ENCODE measurements around the gene WWOX.

Gene WWOX

DNA sequence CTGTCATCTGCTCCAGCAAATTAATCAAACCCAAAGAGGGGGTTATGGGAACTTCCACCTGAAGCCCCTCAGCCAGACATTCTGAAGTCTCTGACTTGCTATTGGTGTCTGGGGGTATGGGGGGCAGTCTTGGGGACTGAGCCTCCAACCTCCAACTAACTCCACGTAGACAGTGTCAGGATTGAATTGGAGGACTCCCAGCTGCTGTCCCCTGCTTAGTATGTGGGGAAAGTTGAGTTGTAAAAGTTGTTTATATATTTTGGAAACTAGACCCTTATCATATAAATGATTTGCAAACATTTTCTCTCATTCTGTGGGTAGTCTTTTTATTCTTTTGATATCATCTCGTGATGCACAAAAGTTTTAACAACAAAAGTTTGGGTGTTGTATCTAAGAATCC is 689.2 kb downstream of the WWOX start:
- DNase-seq: no peak

DNA sequence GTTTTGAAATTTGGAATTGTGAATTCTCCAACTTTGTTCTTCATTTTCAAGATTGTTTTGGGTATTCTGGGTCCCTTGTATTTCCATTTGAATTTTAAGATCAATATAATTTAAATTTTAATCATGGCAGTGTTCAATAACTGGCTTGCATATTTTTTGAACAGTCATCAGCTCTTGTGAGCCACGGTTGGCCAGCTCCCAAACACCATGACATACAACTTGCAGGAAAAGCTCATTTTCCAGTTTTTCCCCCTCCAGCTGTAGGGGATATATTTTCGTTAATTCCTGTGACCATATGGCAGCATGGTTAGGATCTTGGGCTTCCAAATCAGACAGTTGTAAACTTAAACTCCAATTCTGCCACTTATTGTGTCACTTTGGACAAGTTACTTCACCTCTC is 690.1 kb downstream of the WWOX start:
- no peak for DNase-seq

DNA sequence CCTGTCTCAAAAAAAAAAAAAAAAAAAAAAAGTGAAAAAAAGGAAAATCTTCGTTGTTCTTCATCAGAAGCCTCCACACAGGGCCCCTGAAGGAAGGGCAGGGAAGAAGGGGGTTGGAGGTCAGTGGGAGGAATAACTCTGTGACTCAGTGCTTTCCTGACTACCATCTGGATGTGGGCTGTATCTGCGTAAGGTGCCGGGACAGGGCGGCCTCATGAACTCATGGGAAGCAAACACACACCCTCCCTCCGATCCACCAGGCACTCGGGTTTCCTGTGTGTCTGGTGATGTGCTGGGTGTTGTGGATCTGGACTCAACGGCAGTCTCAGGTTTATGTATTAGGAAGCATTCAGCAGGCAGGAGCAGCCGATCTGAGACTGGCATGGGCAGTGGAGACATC is 691.6 kb downstream of the WWOX start:
- DNase-seq: no peak

DNA sequence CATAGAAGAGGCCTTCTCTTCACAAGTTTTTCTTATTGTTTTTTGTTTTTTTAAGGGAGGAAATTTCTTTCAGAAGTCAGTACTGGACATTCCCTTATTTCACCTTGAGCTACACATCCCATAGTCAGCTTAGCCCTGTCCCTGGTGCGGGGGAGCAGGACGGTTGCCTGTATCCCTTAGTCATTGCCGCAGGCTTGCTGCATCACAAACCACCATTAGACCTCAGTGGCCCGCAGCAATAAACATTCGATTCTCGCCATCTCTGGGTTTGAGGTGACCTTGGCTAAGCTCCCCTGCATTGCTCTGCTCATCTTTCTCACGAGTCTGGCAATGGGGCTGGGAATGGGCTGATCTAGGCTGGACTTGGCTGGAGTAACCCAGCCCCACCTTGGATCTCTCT is 692.5 kb downstream of the WWOX start:
- DNase-seq: no peak

DNA sequence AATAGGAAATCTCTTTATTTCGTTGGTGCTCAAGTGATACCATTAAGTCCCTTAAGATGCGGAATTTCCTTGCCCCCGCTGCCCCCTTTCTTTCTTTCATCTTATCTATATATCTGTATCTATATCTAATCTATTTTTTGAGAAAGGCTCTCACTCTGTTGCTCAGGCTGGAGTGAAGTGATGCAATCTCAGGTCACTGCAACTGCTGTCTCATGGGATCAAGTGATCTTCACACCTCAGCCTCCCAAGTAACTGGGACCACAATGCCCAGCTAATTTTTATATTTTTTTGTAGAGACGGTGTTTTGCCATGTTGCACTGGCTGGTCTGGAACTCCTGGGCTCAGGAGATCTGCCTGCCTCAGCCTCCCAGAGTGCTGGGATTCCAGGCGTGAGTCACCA is 693.5 kb downstream of the WWOX start:
- DNase-seq: no peak

DNA sequence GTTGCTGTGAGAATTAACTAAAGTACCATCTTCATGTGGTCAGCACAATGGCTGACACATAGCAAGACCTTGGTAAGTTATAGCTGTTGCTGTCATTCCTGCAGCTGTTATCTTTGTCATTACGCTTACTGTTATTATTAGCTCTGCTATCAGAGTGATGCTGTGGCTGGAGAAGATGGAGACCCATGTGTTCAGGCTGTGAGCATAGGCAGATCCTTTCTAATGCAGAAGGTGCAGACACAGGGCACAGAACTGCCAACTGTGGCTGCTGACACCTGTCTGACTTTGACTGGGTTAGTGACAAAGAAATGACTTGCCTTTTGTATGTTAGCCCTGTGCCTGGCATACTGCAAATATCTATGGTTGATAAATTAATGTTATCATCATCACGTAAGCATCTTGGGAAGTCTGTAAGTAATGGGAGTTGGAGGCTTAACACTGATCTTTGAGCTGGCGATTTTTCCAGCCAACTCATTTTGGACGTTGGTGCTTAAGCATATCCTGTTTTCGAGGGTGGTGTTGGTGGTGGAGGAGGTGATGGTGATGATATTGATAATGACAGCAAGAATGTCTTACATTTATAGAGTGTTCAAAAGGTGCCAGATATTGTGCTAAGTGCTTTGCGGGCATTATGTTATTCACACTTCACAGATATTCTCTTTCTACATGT is 695.3 kb downstream of the WWOX start:
- DNase-seq: no peak

GRCh38 chr16:78795433-78795832 is 696.0 kb downstream of the WWOX start:
- no peak for DNase-seq

GRCh38 chr16:78796221-78796866 is 696.9 kb downstream of the WWOX start:
- peak; percentile 45 for DNase-seq

- DNase-seq: no peak
Measured at GRCh38 chr16:78799429-78799828, 700.0 kb downstream of the WWOX start.

DNA sequence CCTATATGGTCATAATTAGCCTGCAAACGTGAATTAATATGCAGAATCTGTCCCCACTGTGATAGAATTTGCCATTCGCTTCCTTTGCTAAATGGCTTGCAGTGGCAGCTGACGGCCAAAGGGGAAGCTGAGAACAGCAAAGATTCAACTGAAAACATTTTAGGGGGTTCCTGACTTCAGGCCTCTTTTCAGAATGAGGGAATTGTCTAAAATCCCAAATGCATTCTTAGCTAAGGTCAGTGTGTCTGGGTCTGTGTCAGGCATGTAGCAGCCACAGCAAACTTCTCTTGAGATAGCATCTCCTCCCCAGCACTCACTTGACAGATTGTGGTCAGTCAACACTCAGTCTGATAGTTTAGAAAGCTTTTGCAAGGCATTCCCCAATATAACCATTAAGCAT is 701.1 kb downstream of the WWOX start:
- no peak for DNase-seq

DNA sequence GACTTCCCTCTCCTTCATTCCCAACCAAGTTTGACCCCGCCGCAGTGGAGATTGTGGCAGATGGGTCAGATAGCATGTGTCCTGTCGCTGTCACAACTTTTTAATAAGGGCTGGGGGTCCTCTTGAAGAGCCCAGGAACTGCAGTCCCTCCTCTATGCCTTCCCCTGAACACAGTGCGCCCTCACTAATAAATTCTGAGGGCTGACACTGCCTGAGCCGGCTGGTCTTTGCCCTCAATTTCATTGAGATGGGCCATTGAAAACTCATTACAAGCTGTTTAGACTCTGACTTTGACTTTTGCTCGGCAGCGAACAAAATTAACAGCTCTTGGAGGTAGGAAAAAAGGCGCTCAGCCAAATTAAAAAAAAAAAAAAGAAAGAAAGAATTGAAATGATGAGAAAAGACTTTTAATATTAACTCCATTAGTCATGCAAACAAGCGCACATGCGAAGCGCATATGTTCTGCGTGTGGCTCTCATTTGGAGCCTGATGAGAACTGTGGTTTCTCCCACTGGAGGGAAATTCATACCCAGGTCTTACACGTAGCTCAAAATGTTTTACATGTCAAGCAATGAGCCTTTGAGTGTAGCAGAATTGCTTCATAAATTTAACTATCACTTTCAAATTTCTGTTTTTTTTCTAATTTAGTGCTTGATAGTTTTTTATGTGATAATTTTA is 704.7 kb downstream of the WWOX start:
- no peak for DNase-seq

- no peak for DNase-seq
Measured at GRCh38 chr16:78805556-78805955, 706.1 kb downstream of the WWOX start.

DNA sequence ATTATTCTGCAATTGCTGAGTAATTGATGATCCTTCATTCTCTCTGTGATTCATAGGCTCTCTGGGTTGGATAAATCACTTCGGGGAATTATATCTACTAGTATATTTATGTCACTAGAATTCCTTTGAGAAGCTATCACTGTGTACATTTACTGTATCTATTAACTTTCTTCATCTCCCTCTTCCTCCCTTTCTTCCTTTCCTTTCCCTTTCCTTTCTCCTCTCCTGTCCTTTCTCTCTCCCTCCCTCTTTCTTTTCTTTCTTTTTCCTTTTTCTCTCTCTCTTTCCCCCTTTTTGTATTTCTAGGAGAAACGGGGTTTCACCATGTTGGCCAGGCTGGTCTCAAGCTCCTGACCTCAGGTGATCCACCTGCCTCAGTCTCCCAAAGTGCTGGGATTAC is 711.8 kb downstream of the WWOX start:
- DNase-seq: no peak

DNA sequence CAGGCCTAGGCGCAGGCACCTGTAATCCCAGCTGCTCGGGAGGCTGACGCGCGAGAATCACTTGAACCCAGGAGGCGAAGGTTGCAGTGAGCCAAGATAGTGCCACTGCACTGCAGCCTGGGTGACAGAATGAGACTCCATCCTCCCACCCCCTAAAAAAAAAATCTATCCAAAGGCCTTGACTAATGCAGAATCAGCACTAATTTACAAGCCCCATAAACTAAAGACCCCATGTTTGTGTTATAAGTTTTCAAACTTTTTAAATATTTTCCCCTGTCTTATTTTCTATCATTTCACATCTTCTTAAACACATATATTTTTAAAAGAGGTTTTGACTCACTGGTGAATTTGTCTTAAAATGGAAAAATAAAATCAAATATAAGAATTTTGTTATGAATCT is 713.1 kb downstream of the WWOX start:
- DNase-seq: no peak

GRCh38 chr16:78813661-78814311 is 714.3 kb downstream of the WWOX start:
- no peak for DNase-seq

GRCh38 chr16:78815713-78816112 is 716.3 kb downstream of the WWOX start:
- no peak for DNase-seq

DNA sequence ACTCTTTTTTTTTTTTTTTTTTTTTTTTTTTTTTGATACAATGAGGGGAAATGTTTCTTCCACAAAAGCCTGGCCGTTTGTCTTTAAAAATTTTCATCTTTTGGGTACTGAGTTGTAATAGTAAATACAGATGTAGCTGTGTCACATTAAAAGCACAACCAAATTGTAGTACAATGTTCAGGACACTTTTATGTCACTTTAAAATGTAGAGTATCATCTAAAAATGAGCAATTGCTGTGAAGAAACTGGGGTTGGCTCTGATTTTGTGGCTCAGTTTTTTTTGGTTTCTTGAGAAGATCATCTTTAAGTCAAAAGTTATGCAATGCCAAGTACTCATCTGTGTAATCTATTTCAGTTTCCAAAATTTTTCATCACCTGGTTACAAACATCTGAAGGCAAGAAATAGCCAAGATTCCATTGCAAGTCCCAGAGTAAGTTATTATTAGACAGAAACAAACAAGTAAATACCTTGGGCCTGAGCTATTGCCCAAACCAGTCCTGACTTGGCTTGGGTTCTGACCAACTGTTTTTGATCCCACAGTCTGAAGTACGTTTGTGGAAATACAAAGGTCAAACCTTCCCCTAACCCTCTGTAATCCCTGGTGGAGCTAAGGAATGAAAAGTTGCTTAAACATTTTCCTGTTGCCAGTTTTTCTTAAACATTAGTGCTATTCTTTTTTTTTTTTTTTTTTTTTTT is 717.2 kb downstream of the WWOX start:
- no peak for DNase-seq

GRCh38 chr16:78817200-78817739 is 717.8 kb downstream of the WWOX start:
- DNase-seq: no peak

GRCh38 chr16:78821335-78821734 is 721.9 kb downstream of the WWOX start:
- DNase-seq: no peak

DNA sequence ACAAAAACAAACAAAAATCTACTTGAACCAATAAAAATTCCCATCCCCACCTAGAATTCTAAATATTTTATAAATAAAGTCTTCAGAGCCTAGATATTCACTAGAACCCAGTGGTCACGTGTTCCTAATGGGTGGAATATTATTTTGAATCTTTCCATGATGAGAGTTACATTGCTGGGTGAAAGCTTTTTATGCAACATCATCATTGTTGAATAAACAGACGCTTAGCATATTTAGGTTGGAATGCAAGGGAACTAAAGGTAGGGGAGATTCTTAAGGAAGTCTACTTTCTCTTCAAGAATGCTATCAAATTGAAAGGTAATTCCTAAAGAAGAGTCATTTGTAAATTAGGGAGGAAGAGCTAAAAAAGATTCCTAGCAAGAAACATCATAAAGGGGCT is 723.1 kb downstream of the WWOX start:
- DNase-seq: no peak

GRCh38 chr16:78823027-78823426 is 723.6 kb downstream of the WWOX start:
- DNase-seq: no peak

- no peak for DNase-seq
Measured at GRCh38 chr16:78829280-78829679, 729.8 kb downstream of the WWOX start.

- DNase-seq: no peak
Measured at GRCh38 chr16:78830599-78830998, 731.1 kb downstream of the WWOX start.

Data from CD4-positive, alpha-beta T cell treated with Interferon gamma for 1 hour (primary cell).